ENCODE results near the gene SPATA20.

DNA sequence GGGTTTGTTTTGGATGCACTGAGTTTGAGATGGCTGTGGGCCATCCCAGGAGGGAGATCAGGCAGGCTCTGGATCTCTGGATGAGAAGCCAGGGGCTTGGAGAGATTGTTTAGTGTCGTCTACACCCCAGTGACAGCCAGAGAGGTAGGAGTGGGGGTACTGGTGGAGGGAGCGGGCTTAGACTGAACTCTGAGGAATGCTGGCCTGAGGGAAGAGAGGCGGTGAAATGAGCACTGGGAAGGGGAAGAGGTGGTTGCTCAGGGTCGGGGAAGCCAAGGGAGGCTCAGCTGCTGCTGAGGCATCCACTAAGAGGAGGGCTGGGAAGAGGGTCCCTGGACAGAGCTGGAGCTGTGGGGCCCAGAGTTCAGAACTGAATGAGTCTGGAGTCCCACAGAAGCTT lies 37.1 kb downstream of the SPATA20 start:
- TF ChIP-seq SP1 (IDR thresholded peaks at IDR 0.05), result no peak
- TF ChIP-seq TAF1 (conservative IDR thresholded peaks at IDR 0.05), result no peak
- TF ChIP-seq, protein P1, sequence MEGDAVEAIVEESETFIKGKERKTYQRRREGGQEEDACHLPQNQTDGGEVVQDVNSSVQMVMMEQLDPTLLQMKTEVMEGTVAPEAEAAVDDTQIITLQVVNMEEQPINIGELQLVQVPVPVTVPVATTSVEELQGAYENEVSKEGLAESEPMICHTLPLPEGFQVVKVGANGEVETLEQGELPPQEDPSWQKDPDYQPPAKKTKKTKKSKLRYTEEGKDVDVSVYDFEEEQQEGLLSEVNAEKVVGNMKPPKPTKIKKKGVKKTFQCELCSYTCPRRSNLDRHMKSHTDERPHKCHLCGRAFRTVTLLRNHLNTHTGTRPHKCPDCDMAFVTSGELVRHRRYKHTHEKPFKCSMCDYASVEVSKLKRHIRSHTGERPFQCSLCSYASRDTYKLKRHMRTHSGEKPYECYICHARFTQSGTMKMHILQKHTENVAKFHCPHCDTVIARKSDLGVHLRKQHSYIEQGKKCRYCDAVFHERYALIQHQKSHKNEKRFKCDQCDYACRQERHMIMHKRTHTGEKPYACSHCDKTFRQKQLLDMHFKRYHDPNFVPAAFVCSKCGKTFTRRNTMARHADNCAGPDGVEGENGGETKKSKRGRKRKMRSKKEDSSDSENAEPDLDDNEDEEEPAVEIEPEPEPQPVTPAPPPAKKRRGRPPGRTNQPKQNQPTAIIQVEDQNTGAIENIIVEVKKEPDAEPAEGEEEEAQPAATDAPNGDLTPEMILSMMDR (IDR thresholded peaks at IDR 0.05; ENCODE audit: low read depth, low read length, missing input control), result no peak
- TF ChIP-seq, protein P2, sequence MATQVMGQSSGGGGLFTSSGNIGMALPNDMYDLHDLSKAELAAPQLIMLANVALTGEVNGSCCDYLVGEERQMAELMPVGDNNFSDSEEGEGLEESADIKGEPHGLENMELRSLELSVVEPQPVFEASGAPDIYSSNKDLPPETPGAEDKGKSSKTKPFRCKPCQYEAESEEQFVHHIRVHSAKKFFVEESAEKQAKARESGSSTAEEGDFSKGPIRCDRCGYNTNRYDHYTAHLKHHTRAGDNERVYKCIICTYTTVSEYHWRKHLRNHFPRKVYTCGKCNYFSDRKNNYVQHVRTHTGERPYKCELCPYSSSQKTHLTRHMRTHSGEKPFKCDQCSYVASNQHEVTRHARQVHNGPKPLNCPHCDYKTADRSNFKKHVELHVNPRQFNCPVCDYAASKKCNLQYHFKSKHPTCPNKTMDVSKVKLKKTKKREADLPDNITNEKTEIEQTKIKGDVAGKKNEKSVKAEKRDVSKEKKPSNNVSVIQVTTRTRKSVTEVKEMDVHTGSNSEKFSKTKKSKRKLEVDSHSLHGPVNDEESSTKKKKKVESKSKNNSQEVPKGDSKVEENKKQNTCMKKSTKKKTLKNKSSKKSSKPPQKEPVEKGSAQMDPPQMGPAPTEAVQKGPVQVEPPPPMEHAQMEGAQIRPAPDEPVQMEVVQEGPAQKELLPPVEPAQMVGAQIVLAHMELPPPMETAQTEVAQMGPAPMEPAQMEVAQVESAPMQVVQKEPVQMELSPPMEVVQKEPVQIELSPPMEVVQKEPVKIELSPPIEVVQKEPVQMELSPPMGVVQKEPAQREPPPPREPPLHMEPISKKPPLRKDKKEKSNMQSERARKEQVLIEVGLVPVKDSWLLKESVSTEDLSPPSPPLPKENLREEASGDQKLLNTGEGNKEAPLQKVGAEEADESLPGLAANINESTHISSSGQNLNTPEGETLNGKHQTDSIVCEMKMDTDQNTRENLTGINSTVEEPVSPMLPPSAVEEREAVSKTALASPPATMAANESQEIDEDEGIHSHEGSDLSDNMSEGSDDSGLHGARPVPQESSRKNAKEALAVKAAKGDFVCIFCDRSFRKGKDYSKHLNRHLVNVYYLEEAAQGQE (IDR thresholded peaks at IDR 0.05), result no peak
